ACHN (cell line): Measurements from ENCODE around the gene FOXP4.

Experiments
- DNase-seq: peaks from one replicate; pipeline ENCODE4 v3.0.0-alpha.2; 2015
- in situ Hi-C: cut with HindIII; loops from 2 replicates; pipeline ENCODE4 v1.10.0; 2017; ENCODE audit warnings: low sequenced_read_pairs, low pct_ligation_motif_present, low pct_unique_long_range_greater_than_20kb

FOXP4 gene

DNA sequence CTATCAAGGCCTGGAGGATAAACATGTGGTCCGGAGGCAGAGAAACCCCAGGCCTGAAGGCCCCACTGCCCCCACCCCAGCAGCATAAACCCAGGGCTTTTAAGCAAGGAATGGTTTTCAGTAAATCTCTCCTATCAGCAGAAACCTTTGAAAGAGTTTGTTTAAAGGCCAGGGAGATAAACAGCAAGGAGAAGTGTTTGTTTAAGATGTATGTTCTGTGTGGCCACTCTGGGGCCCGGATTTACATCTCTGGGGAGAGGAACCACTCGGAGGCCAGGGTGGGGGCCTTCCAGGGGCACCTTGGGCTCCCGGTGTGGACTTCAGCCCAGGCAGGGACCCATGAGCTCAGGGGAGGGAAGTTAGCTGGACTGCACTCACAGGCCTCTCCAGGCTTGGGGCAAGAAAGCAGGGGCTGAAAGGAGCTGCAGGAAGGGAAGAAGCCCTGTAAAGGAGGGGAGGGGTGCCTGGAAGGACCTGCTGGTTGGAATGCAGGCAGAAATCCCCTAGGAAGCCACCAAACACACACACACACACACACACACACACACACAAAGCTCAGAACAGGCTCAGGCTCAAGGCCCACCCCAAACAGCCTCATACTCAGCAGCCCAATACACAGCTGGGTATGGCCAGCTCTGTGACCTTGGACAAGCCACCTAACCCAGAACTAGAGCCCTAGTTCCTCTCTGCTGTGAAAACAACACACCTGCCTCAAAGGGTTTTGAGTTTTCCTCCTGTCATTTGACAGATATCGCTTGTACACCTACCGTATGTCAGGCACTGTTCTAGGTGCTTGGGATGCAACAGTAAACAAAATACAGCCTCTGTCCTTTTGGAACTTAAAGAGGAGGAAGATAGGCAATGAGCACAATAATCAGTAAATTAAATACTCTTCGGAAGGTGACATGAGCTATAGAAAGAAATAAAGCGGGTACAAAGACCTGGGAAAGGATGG, 26.2 kb upstream of the FOXP4 start:
- no peak for DNase-seq
- in situ Hi-C loops = no loop called here

DNA sequence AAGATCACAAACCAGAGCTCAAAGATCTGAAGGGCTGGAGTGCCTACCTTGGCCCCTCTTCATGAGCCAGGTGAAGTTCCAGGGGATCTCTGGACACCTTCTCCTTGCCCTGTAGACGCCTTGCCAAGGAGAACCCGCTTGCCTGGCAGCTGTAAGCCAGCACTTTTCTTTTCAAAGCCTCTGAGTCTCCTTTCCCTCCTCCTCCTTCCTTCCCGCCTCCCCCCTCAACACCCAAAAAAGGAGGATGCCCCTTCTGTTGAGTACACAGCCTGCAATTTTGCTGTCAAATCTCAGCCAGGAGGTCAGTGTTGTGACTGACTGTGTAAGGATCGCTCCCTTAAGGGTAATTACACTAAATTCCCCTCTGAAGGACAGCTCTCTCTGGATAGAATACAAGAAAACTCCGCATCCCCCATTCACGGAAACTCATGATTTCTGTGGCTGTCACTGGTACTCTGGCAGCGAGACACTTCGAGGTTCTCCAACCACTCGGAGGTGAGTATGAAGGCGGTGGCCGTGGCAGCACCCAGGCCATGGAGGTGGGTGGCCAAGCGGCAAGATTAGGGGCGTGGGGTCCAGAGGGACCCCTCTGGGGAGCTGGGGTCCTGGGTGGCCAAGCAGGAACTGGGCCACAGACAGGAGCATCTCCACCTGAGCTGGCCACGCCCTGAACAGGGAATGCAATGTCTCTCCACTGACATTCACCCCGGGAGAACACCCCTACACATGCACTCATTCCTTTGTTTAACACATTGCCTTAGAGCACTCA, 23.2 kb upstream of the FOXP4 start:
- in situ Hi-C loops = no loop called here
- DNase-seq = no peak

DNA sequence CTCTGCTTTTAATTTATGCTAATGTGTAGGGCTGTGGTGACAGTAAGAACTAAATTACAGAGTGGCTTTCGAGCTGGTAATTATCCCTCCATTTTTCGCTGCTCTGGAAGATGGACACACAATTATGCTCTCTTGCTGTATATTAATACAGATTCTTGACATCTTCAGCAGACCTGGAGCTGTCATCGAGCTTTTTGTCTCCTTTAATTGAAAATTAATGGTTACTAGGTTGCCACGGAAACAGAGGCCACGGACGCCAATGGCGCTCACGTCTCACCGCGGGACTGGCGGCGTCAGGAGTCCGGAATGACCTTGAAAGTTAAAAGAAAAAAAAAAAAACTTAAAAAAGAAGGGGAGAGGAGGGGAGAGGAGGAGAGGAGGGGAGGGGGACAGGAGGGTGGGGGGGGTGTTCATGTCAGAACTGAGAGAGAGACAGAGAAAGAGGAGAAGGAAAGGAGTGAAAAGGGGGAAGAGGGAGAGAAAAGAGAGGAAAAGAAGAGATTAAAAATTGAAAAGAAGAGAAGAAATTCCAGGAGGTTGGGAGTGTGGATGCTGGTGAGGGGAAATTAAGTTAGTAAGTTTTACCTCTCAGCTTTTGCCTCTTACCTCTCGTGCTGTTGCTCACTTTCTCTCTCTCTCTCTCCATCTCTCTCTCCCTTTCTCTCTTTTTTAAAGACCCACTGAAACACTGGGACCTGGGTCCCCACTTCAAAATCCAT, 22.1 kb upstream of the FOXP4 start:
- no peak for DNase-seq
- in situ Hi-C loops = no loop called here

GRCh38 chr6:41524634-41525011, 21.6 kb upstream of the FOXP4 start:
- DNase-seq = no peak
- in situ Hi-C loops = no loop called here

- no peak for DNase-seq
- in situ Hi-C loops = no loop called here
These were observed 18.3 kb upstream of the FOXP4 start for GRCh38 chr6:41527721-41528408.

DNA sequence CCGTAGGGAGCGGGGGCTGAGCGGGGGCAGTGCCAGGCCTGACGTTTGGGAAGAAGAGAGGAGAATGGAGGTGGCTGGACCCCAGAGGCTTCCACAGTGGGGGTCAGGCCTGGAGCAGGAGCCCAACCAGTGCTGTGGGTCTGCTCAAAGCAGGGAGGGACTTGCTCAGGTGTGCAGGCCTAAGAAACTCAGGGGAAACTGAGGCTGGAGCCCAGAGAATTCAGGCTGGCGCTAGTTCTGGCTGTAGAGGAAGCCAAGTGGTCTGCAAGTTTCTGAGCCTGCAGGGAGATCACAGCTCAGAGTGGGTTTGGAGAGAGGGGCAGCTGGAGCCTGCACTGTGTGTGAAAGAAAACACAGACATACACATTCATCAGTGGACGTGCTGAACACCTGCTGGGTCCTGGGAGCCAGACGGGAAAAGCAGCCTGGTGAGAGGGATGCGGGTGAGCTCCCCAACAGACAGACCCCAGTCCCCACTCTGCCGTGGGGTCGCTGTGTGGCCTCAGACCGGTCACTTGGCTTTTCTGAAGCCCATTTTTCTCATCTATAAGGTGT, 17.7 kb upstream of the FOXP4 start:
- in situ Hi-C loops = no loop called here
- DNase-seq = no peak

DNA sequence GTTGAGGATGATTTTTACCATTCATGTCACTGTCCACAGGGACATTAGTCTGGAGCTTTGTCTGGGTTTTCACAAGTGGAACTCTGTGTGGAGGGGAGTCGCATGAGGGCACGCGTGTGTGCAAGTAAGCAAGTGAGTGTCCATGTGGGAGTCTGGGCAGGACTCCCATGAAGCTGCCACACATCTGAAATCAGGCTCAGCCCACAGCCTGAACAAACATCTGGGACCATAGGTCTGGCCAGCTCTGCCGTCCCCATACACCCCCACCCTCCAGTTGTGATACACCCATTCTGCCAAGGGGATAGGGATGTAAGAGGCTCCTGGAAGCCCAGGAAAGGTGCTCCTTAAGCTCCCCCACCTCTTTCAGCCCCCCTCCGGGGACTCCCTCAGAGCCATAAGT, 17.1 kb upstream of the FOXP4 start:
- DNase-seq = no peak
- in situ Hi-C loops = no loop called here

DNA sequence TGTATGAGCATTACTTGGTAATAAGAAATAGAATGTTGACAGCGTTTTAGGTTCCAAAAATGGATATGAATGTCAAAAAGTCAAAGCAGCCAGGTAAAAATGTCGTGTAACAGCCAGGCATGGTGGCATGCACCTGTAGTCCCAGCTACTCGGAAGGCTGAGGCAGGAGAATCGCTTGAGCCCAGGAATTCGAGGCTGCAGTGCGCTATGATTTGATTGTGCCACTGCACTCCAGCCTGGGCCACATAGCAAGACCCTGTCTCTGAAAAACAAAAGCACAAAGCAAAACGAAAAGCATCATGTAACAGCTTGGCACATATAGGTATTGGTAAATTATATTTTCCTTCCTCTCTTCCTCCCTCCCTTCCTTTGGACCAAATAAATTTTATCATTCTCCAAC, 16.2 kb upstream of the FOXP4 start:
- in situ Hi-C loops = no loop called here
- DNase-seq = no peak

- DNase-seq = no peak
- in situ Hi-C loops = no loop called here
These were observed 15.7 kb upstream of the FOXP4 start for GRCh38 chr6:41530476-41530875.

GRCh38 chr6:41531016-41531415, 15.2 kb upstream of the FOXP4 start:
- in situ Hi-C loops = no loop called here
- DNase-seq = no peak

DNA sequence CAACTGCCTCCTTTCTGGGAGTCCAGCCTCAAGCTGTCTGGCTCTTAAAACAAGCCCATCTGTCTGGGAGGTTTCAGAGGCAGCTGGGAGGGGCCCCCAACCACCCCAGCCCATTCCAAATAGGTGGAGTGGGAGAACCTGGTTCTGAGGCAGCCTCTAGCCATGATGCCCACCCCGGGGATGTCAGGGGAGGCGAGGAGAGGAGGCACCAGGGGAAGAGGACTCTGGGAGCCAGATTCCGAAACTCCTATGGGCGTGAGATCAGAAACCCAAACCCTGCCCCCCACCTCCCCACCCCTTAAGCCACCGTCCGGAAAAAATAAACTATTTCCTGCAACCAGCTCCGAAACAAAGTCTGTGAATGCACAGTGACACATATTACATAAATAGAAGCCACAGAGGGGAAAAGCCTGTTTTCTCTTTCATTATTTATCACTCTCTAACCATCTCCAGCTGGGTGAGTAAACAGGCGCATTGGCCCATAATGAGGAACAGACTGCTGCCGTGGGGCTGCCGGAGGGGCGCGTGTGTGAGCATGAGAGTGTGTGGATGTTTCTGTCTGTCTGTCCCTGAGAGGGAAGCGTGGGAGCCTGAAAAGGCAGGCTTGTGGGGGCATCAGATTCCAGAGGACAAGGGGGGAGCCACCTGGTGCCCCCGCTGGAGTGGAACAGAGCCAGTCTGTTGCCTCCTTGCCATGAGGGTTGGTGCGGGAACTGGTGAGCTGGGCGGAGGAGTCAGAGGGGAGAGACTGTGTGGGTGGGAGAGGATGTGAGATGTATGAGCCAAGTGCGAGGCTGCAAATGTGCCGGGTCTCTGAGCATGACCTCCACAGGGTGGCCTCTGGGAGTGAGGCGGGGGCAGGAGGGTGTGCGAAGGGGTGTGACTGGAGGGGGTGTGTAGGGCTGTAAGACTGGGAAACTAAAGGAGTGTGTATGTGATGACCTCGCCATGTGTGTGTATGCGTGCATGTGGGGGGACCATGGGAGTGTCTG, 14.3 kb upstream of the FOXP4 start:
- no peak for DNase-seq
- in situ Hi-C loops = no loop called here

DNA sequence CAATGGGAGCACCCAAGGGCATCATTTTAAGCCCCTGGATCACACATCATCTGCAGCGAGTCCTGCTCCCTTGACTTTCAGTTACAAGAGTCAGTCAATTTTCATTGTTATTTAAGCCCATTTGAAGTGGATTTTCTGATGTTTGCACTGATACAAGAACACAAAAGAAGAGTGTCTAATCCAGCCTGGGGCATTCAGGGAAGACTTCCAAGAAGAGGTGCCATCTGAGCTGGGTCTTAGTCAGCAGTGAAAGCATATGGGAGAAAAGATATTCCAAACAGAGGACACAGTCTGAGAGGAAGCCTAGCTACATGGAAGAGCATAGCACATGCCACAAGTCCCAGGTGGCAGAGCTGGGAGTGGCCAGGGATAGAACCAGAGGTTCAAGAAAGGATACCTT, 10.4 kb upstream of the FOXP4 start:
- no peak for DNase-seq
- in situ Hi-C loops = no loop called here

GRCh38 chr6:41536795-41537758, 9.1 kb upstream of the FOXP4 start:
- in situ Hi-C loops = no loop called here
- DNase-seq = no peak

DNA sequence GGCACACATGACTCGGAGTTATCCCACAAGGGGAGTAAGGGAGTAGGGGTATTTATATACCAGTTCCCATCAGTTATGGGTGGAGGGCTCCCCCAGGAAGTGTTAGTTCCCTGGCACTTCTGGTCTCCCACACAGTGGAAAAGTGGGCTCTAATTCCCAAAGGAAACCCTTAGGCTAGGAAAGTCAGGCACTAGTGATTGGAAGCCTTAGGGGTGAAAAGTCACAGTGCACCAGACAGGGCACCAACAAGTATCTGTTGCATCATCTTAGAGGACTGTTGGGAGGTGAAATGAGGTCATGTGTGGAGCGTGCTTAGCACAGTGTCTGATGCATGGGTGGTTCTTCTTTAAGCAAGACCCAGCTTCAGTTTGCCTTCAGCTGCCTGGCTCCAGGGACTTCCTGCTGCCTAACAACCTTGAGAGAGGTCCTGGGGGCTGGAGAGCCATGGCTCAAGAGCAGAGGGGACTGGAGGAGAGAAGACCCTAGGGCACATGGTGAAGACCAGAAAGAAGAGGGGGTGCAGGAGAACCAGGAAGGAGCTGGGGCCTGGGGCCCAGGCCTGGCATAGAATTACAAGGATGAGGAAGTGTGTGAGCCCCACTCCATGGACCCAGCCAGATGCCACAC, 7.5 kb upstream of the FOXP4 start:
- in situ Hi-C loops = no loop called here
- DNase-seq = no peak

GRCh38 chr6:41539204-41539603, 7.0 kb upstream of the FOXP4 start:
- no peak for DNase-seq
- in situ Hi-C loops = no loop called here

DNA sequence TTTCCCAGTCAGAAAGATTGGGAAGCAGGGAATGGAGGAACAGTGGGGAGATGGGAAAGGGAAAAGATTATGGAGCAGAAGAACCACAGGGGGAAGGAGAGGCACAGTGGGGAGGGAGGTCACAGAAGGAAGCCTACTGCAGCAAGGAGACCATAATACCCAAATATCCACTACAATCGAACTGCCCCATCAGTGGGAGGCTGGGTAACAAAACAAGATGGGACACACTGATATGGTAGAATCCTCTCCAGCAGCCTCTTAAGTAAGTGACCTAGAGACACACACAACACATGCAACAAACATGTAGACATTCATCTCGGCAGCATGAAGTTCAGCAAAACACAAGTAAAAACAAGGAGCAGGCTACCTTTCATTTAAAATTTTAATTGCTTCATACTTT, 4.8 kb upstream of the FOXP4 start:
- in situ Hi-C loops = no loop called here
- DNase-seq = no peak
